ENCODE results near the gene C6orf163.

Gene C6orf163

DNA sequence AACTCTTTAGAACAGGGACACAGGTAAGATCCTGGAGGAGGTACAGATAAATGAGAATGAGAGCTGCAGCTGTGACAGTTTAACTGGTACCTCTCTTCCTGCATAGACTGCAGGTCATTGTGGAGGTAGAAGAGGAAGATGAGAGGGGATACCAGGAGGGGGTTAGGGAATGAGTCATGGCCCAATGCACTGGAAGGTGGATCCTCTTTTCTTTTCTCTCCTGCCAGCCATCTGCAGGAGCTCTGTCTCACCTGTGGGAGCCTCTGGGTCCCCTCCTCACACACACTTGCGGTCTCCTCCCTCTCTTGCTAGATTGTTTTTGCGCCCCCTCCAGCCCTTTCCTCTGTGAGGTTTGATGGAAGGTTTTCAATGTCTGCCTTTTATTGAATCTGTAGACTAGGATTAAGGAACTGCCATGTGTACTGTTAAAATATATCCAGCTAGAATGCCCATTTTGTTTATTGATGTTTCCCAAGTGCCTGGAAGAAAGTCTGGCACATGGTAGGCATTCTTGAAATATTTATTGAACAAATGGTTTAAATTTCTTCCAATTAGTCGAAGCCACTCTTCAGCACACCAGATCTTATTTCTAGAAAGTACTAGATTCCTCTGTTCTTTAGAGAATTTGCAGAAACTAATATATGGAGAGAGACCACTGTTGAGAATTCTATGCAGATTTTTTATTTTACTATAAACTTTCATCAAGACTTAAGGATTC, 13.0 kb downstream of the C6orf163 start:
- DNase-seq (ENCODE audit: low read depth): no peak

- DNase-seq (ENCODE audit: low read depth): no peak
These were observed 20.1 kb downstream of the C6orf163 start for GRCh38 chr6:87364602-87365252.

DNA sequence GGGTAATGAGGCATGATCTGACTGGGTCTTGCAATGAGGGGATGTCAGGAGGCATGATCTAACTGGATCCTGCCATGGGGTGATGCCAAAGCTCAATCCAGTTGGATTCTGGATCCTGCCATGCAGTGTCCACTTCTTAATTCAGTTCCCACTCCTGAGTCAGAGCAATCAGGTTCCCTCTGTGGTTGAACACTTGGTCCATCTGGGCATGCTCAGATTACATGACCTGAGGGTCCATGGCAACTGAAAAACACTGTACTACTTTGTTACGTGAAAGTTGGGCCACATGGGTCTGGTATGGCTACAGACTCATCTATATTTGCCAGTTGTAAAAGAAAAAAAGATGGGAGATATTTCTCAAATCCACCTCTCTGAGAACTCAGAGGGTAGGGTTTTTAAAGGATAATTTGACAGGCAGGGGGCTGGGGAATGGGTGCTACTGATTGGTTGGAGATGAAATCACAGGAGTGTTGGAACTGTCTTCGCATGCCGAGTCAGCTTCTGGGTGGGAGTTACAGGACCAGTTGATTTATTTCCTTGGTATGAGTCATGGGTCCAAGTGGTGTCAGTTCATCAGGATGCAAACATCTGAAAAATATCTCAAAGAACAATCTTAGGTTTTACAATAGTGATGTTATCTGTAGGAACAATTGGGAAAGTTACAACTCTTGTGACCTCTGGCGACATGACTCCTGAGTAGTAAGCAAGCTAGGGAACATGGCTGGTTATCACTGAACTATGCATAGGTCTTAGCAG, 21.6 kb downstream of the C6orf163 start:
- no peak for DNase-seq (ENCODE audit: low read depth)

DNA sequence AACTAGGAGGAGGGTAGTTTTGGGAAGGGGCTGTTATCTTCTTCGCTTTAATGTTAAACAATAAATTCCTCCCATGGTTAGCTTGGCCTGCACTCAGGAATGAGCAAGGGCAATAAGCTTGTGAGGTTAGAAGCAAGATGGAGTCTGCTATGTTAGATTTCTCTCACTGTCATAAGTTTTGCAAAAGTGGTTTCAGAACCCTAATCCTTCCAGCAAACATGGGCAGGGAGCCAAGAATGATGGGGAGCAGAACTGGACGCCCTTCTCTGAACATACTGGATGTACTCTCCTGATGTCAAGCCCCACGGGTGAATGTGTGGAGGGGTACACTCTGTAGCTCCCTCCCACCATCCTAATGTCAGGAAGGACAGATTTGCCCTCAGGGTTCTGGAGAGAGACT, 22.3 kb downstream of the C6orf163 start:
- no peak for DNase-seq (ENCODE audit: low read depth)

- DNase-seq (ENCODE audit: low read depth): no peak
These were observed 28.8 kb downstream of the C6orf163 start for GRCh38 chr6:87373377-87373776.

- no peak for DNase-seq (ENCODE audit: low read depth)
These were observed 30.7 kb downstream of the C6orf163 start for GRCh38 chr6:87375315-87375714.

GRCh38 chr6:87376643-87377042, 32.0 kb downstream of the C6orf163 start:
- no peak for DNase-seq (ENCODE audit: low read depth)

DNA sequence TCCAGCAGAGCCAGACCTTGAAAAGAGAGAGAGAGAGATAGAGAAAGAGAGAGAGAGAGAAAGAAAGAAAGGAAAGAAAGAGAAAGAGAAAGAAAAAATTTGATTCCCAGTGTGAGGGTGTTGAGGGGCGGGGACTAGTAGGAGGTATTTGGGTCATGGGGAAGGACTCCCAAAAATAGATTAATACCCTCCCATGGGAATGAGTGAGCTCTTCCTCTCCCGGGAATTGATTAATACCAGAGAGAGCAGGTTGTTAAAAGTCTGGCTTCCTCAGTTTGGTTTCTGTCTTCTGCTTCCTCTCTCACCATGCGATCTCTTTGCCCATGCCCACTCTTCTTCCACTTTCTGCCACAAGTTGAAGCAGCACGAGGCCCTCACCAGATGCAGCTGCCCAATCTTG, 34.3 kb downstream of the C6orf163 start:
- DNase-seq (ENCODE audit: low read depth): no peak

DNA sequence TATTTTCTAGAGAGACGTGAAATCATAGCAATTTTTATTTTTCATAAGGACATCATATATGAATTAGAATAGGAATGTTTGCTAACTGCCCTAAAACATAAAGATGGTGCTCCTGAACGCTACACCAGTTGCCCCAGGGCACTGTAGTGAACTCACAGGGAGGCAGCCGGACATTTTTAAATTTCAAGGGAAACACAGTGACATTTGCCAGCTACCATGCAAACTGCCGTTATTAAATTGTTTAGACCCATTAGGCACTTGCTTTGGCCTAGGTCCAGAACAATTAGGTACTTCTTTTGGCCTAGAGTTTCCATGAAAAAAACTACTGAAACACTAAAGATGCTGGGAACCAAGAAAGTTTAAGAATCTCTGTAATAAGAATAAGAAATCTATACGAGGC, 38.2 kb downstream of the C6orf163 start:
- no peak for DNase-seq (ENCODE audit: low read depth)

DNA sequence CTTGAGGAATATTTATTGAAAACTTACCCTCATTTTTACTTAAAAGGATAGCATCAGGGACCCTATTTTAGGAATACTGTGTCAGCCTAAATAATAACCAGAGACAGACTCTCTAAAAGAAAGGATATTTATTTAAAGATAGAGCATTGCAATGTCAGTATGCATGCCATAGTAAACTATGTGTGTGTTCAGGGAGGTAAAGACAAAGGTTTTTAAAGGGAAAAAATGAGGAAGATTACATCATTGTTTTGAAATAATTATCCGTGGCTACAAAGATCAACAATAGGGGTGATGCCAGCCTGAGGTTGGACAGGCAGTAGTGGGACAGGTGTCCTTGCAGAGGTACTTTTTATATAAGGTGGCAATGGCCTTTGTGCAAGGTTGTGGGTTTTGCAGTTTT, 39.4 kb downstream of the C6orf163 start:
- no peak for DNase-seq (ENCODE audit: low read depth)

DNA sequence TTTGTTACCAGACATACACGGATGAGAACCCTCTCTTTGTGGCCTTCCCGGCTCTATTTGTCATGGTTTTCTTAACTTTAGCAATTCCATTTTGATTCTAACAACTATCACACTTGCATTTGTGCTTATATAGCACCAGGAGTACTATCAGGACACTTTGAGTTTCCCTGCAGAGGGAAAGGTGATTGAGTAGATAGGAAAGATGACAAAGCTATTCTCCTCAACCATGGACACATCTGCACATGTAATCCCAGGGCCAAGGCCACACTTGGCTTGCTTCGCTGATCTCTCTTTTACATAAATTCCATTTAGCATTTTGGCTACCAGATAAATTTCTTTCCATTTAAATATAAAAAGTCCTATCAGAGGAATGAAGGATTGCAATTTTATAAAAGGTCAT, 39.8 kb downstream of the C6orf163 start:
- DNase-seq (ENCODE audit: low read depth): no peak

GRCh38 chr6:87391334-87391733, 46.7 kb downstream of the C6orf163 start:
- DNase-seq (ENCODE audit: low read depth): no peak

- DNase-seq (ENCODE audit: low read depth): no peak
These were observed 48.5 kb downstream of the C6orf163 start for GRCh38 chr6:87393026-87393622.

DNA sequence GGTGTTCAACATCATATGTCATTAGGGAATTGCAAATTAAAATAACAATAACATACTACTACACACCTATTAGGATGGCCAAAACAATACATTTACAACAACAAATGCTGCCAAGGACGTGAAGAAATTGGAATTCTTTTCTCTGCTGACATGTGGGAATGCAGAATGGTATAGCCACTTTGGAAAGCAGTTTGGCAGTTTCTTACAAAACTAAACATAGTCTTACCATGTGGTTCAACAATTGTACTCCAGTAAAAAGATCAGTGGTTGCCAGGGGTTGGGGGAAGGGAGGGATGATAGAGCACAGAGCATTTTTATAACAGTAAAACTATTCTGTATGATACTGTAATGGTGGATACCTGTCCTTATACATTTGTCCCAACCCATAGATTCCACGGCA, 50.8 kb downstream of the C6orf163 start:
- DNase-seq (ENCODE audit: low read depth): no peak

- DNase-seq (ENCODE audit: low read depth): no peak
These were observed 52.2 kb downstream of the C6orf163 start for GRCh38 chr6:87396595-87397392.

DNA sequence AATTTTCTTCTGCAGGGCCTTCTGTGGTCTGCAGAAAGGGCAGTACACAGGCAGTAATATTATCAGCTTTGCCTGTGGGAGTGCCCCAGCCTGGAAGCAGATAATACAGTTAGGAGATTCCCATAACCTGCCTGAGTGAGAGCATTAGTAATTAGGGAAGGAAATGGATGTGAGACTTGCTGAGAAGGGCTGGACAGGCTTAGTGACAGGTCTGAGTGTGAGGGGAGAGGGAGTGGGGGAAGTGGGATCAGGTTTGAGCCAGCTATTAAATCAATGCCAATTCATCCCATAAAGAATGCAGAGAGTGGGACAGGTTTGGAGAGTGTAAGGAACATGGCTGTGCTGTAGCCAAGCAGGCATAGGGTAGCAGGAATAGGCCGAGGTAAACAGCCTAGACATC, 53.0 kb downstream of the C6orf163 start:
- no peak for DNase-seq (ENCODE audit: low read depth)

DNA sequence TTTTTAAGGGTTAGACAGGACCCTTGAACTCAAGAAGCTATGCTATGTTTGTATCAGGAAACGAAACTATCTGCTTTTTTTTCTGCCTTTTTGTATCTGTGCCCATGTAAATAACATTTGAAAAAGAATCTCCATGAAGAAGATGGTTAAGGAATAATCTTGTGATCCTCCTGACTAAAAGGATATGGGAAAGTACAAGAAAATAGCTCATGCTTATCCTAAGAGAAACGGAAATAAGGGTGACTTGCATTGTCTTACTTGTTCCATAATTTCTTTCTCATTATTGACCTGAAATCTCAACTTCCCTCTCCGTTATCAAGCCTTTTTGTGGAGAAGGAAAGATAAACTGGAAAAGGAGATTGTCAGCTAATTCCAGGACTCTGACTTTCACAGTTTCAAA, 57.2 kb downstream of the C6orf163 start:
- no peak for DNase-seq (ENCODE audit: low read depth)

- DNase-seq (ENCODE audit: low read depth): no peak
These were observed 62.9 kb downstream of the C6orf163 start for GRCh38 chr6:87407561-87407900.

DNA sequence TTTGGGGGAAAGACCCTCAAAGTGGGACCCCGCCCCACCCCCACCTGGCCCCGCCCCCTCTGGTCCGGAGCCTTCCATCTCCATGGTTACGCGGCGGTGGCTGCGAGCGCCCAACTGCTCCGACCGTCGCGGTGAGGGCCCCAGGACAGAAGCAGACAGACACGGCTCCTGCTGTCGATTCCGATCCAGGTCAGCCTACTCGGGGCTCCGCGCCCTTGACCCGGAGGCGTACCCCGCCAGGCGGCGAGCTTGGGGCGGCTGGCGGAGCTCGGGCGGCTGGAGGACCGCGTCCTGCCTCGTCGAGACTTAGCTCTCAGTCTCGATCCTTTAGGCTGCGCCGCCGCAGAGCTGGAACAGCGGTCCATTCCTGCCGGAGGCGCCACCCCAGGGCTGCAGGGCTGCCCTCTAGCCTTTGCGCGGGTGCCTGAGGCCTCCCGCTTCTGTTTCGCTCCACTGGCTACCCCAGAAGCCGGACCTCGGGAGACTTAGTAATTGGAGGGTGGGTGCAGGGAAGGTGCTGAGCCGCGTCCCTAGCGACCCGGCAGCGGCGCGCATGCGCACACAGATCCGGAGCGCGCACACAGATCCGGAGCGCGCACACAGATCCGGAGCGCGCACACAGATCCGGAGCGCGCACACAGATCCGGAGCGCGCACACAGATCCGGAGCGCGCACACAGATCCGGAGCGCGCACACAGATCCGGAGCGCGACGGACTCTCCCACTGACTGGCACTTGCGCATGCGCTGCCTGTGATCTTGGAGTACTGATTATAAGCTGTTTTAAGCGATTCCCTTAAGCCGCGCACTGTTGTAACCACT, 63.5 kb downstream of the C6orf163 start, which contains the start of gene CFAP206:
Gene CFAP206 (plus strand): TSS at position 72 of the 820 bp plus-strand sequence. CDS start 1,868 bp downstream, outside the sequence.
- DNase-seq (ENCODE audit: low read depth): peak; percentile 26

GRCh38 chr6:87408721-87409155, 64.1 kb downstream of the C6orf163 start:
- DNase-seq (ENCODE audit: low read depth): no peak
